ENCODE measurements around the gene RHBDD1.

GRCh38 chr2:226797289-226797988 is 38.4 kb upstream of the RHBDD1 start:
- TF ChIP-seq POLR2A (IDR thresholded peaks at IDR 0.05) = peak in 1 of 2 donors; percentile 17
- TF ChIP-seq CTCF (IDR thresholded peaks at IDR 0.05) = no peak
